WTC11 (cell line): ENCODE measurements around the gene LRRC3C. TPM values are rescaled to one million over a fixed set of nuclear protein-coding genes. Genes with fewer than 3 reads are reported as not detected.
A peak's percentile ranks its signal among the peaks of the same experiment; 100 is the strongest.

Experiments used
- ATAC-seq: fragments of 200-7000 bp; cut with Tn5 transposase; 2 replicates; pipeline ENCODE4 v1.10.0; 2021; ENCODE audit warnings: mild to moderate bottlenecking, moderate library complexity
- CTCF ChIA-PET: fragments of 300-600 bp; sonication (Branson Sonifier 250); formaldehyde crosslinking; loops from one replicate; lab custom pipeline; 2021; ENCODE audit warnings: antibody characterized with exemption; lab: Charles Lee
- POLR2A ChIA-PET: fragments of 350-600 bp; sonication (Branson Sonifier 250); formaldehyde crosslinking; loops from one replicate; lab custom pipeline; 2021; ENCODE audit warnings: antibody characterized with exemption; lab: Charles Lee
- DNase-seq: peaks from one replicate; pipeline ENCODE4 v3.0.0; 2021; ENCODE audit warnings: low spot score
- H3K27ac Mint-ChIP-seq: 2 replicates; pipeline ENCODE4 v1.8.0; 2021; ENCODE audit warnings: mixed read lengths
- H3K27me3 Mint-ChIP-seq: 2 replicates; pipeline ENCODE4 v1.8.0; 2021; ENCODE audit warnings: low read depth, mild to moderate bottlenecking, moderate library complexity, mixed read lengths
- H3K36me3 Mint-ChIP-seq: 2 replicates; pipeline ENCODE4 v1.8.0; 2021; ENCODE audit warnings: mixed read lengths
- H3K4me1 Mint-ChIP-seq: 2 replicates; pipeline ENCODE4 v1.8.0; 2022; ENCODE audit warnings: mixed read lengths
- H3K4me3 Mint-ChIP-seq: 2 replicates; pipeline ENCODE4 v1.8.0; 2021; ENCODE audit warnings: mild to moderate bottlenecking, moderate library complexity, mixed read lengths
- H3K9me3 Mint-ChIP-seq: 2 replicates; pipeline ENCODE4 v1.8.0; 2021; ENCODE audit warnings: mixed read lengths
- CREB1 ChIP-seq: sonication (generic); formaldehyde crosslinking; IDR thresholded peaks from 2 replicates; pipeline ENCODE4 v1.8.0; 2023; ENCODE audit warnings: mild to moderate bottlenecking, missing genetic modification reagents
- FOXP1 ChIP-seq: sonication (generic); formaldehyde crosslinking; IDR thresholded peaks from 2 replicates; pipeline ENCODE4 v1.8.0; 2022; ENCODE audit warnings: missing genetic modification reagents, mild to moderate bottlenecking, moderate library complexity, borderline replicate concordance
- GRHL2 ChIP-seq: fragments of 250-450 bp; sonication (Bioruptor Pico); IDR thresholded peaks from 2 replicates; pipeline ENCODE4 v1.8.0; 2022; ENCODE audit warnings: mild to moderate bottlenecking, moderate library complexity; ENCODE audit not compliant: insufficient replicate concordance, severe bottlenecking
- HMGA2 ChIP-seq: fragments of 250-450 bp; sonication (Bioruptor Pico); IDR thresholded peaks from 2 replicates; pipeline ENCODE4 v1.4.0; 2021; ENCODE audit warnings: mild to moderate bottlenecking, moderate library complexity
- SMAD4 ChIP-seq: sonication (generic); formaldehyde crosslinking; IDR thresholded peaks from 2 replicates; pipeline ENCODE4 v1.8.0; 2022; ENCODE audit warnings: mild to moderate bottlenecking, missing genetic modification reagents
- SP1 ChIP-seq: sonication (generic); formaldehyde crosslinking; conservative IDR thresholded peaks from 2 replicates; pipeline ENCODE4 v1.8.1; 2022; ENCODE audit warnings: missing genetic modification reagents
- ZNF219 ChIP-seq: sonication (generic); formaldehyde crosslinking; IDR thresholded peaks from 2 replicates; pipeline ENCODE4 v1.8.0; 2023; ENCODE audit warnings: missing genetic modification reagents, mild to moderate bottlenecking, borderline replicate concordance
- ZNF232 ChIP-seq: sonication (generic); formaldehyde crosslinking; IDR thresholded peaks from 2 replicates; pipeline ENCODE4 v1.8.0; 2022; ENCODE audit warnings: mild to moderate bottlenecking, missing genetic modification reagents
- ZNF423 ChIP-seq: fragments of 250-450 bp; sonication (Bioruptor Pico); IDR thresholded peaks from 2 replicates; pipeline ENCODE4 v2.1.2; 2022; ENCODE audit warnings: mild to moderate bottlenecking, moderate library complexity
- total RNA-seq: library from RNA; stranded (reverse); gene quantifications from 3 replicates; pipeline ENCODE4 v1.2.3, GENCODE V29; 2021
- TF ChIP-seq, protein P1 (sequence below): sonication (generic); formaldehyde crosslinking; IDR thresholded peaks from 2 replicates; pipeline ENCODE4 v1.8.1; 2023; ENCODE audit warnings: mild to moderate bottlenecking, missing genetic modification reagents
- TF ChIP-seq, protein P2 (sequence below): sonication (generic); formaldehyde crosslinking; IDR thresholded peaks from 2 replicates; pipeline ENCODE4 v1.8.1; 2023; ENCODE audit warnings: mild to moderate bottlenecking, missing genetic modification reagents, moderate library complexity
- TF ChIP-seq, protein P3 (sequence below): sonication (generic); formaldehyde crosslinking; IDR thresholded peaks from 2 replicates; pipeline ENCODE4 v1.8.1; 2023; ENCODE audit warnings: mild to moderate bottlenecking, moderate library complexity, missing genetic modification reagents
- TF ChIP-seq, protein P4 (sequence below): sonication (generic); formaldehyde crosslinking; conservative IDR thresholded peaks from 2 replicates; pipeline ENCODE4 v1.8.1; 2023; ENCODE audit warnings: mild to moderate bottlenecking, low read depth, missing genetic modification reagents, moderate library complexity
- TF ChIP-seq, protein P5 (sequence below): sonication (generic); formaldehyde crosslinking; IDR thresholded peaks from 2 replicates; pipeline ENCODE4 v1.8.0; 2022; ENCODE audit warnings: mild to moderate bottlenecking, missing genetic modification reagents
- TF ChIP-seq, protein P6 (sequence below): sonication (generic); formaldehyde crosslinking; IDR thresholded peaks from 2 replicates; pipeline ENCODE4 v1.8.0; 2022; ENCODE audit warnings: mild to moderate bottlenecking, missing genetic modification reagents

LRRC3C gene
- total RNA-seq, 1 experiment from 2014 or later: not detected

DNA sequence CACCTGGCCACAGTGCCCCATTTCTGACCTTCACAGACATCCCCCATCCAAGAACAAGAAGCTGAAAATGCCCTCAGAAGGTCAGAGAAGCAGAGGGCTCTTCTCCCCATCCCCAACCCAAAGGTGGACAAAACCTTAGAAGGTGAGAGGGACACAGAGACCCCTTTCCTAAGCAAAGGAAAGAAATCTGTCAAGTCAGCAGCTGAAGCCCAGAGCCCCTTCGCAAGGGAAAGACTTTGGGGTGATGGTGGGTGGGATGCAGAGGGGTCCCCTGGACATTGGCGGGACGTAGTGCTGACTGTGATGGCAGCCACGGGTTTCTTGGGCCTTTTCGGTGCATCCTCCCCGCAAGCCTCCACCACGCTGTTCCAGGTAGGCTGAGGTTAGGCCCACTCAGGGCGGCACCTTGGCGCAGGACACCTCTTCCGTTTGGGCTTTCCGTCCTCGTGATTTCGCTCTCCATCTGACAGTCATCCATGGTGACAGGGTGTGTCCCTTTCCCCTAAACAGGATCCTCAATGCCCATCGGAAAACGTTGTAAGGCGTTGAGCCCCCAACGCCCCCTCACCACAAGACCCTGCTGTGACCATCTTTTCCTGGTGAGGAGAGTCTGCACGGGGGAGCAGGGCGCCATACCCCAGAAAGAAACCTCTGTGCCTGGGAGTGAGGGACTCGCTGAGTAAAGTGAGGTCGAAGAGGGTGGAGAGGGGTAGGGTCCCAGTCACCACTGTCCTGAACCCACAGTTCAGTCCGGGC, 24.6 kb downstream of the LRRC3C start:
- no peaks in the 10 kb centered on the region for H3K36me3 Mint-ChIP-seq
- ChIA-PET CTCF (interaction anchor here (0.9 to 1.7 kb wide), 4 partner anchors 76 to 331 kb away, joined by 3 to 5 read pairs (median 3); partner anchors contain the start of genes MED24 and MIEN1), POLR2A (no interaction called here)
- H3K27me3 Mint-ChIP-seq: peaks cover 17% of the 10 kb centered on the region
- H3K4me3 Mint-ChIP-seq: peak overlapping the region; percentile 72
- no peak for ATAC-seq
- peaks cover 28% of the 10 kb centered on the region for H3K4me1 Mint-ChIP-seq
- H3K9me3 Mint-ChIP-seq: no peaks in the 10 kb centered on the region
- no peak for DNase-seq
- no peak for TF ChIP-seq ZNF219 (CRISPR knock-in tag)
- no peak for TF ChIP-seq HMGA2 (CRISPR knock-in tag)
- TF ChIP-seq ZNF423 (CRISPR knock-in tag): peak; percentile 58; the same call in 1 of the 2 replicates
- TF ChIP-seq, protein P1, sequence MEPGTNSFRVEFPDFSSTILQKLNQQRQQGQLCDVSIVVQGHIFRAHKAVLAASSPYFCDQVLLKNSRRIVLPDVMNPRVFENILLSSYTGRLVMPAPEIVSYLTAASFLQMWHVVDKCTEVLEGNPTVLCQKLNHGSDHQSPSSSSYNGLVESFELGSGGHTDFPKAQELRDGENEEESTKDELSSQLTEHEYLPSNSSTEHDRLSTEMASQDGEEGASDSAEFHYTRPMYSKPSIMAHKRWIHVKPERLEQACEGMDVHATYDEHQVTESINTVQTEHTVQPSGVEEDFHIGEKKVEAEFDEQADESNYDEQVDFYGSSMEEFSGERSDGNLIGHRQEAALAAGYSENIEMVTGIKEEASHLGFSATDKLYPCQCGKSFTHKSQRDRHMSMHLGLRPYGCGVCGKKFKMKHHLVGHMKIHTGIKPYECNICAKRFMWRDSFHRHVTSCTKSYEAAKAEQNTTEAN (CRISPR knock-in tag): no peak
- peak; percentile 27; the same call in 1 of the 2 replicates for TF ChIP-seq FOXP1 (CRISPR knock-in tag)
- TF ChIP-seq, all 79 proteins: peak for 2
- peak overlapping the region; percentile 78 for H3K27ac Mint-ChIP-seq

DNA sequence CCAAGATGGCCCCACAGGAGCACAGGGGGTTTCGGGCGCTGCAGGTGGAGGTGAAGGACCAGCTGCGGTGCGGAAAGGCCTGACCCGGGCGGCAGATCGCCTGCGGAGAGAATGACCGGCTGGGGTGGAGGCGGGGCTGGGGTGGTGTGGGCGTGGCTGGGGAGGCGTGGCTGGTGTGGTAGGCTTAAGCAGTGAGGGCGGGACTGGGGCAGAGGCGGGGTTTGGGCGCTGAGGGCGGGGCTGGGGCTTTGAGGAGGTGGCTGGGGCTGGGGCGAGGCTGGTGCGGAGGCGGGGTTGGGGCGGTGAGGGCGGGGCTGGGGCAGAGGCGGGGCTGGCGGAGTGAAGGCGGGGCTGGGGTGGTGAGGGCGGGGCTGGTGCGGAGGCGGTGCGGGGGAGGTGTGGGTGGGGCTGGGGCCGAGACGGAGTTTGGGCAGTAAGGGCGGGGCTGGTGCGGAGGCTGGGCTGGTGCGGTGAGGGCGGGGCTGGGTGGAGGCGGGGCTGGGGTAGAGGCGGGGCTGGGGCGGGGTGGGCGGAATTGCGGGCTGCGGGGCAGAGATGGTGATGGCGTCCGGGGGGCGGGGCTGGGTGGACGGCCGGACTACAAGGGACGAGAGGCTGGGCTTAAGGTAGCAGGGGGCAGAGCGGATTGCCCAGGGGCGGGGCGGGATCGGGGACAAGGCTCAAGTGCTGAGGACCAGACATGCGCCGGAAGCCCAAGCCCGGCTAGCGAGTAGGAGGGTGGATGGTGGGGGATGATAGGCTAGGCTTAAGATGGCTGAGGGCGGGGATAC, 25.3 kb downstream of the LRRC3C start:
- Mint-ChIP-seq H3K4me3 (peak overlapping the region; percentile 78), H3K36me3 (no peaks in the 10 kb centered on the region), H3K27ac (peak overlapping the region; percentile 97)
- ATAC-seq: peak; percentile 93
- POLR2A ChIA-PET: interaction anchor here (0.5 to 1.4 kb wide), 3 partner anchors 27 to 185 kb away, joined by 4 to 9 read pairs (median 4); partner anchors contain the start of gene PSMD3
- DNase-seq: peak; percentile 100
- no peak for TF ChIP-seq GRHL2 (CRISPR knock-in tag)
- TF ChIP-seq, protein P2, sequence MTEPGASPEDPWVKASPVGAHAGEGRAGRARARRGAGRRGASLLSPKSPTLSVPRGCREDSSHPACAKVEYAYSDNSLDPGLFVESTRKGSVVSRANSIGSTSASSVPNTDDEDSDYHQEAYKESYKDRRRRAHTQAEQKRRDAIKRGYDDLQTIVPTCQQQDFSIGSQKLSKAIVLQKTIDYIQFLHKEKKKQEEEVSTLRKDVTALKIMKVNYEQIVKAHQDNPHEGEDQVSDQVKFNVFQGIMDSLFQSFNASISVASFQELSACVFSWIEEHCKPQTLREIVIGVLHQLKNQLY (CRISPR knock-in tag): no peak
- TF ChIP-seq ZNF232: no peak
- peak; percentile 87; the same call in 1 of the 2 replicates for TF ChIP-seq SP1 (CRISPR knock-in tag)
- TF ChIP-seq, all 79 proteins: peak for 1
- H3K4me1 Mint-ChIP-seq: peaks cover 21% of the 10 kb centered on the region
- CTCF ChIA-PET: interaction anchor here (0.6 to 1.9 kb wide), 9 partner anchors 25 to 331 kb away, joined by 3 to 11 read pairs (median 3); partner anchors contain the start of genes MED24, MIEN1 and PSMD3
- H3K9me3 Mint-ChIP-seq: no peaks in the 10 kb centered on the region
- peaks cover 17% of the 10 kb centered on the region for H3K27me3 Mint-ChIP-seq

DNA sequence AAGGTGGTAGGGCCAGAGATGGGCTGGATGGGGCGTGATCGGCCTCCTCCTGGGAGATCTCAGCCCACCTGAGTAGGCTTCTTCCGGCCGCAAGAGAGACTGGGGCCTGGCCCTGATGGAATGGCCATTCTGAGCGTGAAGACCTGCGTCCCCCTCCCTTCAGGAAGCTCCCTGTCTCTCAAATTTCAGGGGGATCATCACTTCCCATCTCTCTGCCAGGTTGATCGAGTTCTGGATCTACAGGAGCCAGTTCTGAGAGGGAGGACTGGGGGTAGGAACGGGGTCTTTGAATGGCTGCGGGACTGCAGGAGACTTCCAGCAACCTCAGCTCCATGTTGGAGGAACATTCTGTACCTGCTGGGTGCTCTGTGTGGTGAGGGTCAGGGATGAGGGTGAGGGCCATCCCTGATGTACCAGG, 25.9 kb downstream of the LRRC3C start:
- peak overlapping the region; percentile 78 for H3K4me3 Mint-ChIP-seq
- POLR2A ChIA-PET: interaction anchor here (0.5 to 1.4 kb wide), 3 partner anchors 27 to 185 kb away, joined by 4 to 9 read pairs (median 4); partner anchors contain the start of gene PSMD3
- H3K9me3 Mint-ChIP-seq: no peaks in the 10 kb centered on the region
- DNase-seq (no peak), ATAC-seq (no peak)
- CTCF ChIA-PET: interaction anchor here (0.6 to 1.9 kb wide), 10 partner anchors 17 to 332 kb away, joined by 3 to 11 read pairs (median 4); partner anchors contain the start of genes MED24, MIEN1 and PSMD3
- H3K4me1 Mint-ChIP-seq: peaks cover 21% of the 10 kb centered on the region
- peak overlapping the region; percentile 97 for H3K27ac Mint-ChIP-seq
- peaks cover 17% of the 10 kb centered on the region for H3K27me3 Mint-ChIP-seq
- no peak for TF ChIP-seq SMAD4 (CRISPR knock-in tag)
- TF ChIP-seq, protein P3, sequence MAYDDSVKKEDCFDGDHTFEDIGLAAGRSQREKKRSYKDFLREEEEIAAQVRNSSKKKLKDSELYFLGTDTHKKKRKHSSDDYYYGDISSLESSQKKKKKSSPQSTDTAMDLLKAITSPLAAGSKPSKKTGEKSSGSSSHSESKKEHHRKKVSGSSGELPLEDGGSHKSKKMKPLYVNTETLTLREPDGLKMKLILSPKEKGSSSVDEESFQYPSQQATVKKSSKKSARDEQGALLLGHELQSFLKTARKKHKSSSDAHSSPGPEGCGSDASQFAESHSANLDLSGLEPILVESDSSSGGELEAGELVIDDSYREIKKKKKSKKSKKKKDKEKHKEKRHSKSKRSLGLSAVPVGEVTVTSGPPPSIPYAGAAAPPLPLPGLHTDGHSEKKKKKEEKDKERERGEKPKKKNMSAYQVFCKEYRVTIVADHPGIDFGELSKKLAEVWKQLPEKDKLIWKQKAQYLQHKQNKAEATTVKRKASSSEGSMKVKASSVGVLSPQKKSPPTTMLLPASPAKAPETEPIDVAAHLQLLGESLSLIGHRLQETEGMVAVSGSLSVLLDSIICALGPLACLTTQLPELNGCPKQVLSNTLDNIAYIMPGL (CRISPR knock-in tag): no peak
- TF ChIP-seq, protein P4, sequence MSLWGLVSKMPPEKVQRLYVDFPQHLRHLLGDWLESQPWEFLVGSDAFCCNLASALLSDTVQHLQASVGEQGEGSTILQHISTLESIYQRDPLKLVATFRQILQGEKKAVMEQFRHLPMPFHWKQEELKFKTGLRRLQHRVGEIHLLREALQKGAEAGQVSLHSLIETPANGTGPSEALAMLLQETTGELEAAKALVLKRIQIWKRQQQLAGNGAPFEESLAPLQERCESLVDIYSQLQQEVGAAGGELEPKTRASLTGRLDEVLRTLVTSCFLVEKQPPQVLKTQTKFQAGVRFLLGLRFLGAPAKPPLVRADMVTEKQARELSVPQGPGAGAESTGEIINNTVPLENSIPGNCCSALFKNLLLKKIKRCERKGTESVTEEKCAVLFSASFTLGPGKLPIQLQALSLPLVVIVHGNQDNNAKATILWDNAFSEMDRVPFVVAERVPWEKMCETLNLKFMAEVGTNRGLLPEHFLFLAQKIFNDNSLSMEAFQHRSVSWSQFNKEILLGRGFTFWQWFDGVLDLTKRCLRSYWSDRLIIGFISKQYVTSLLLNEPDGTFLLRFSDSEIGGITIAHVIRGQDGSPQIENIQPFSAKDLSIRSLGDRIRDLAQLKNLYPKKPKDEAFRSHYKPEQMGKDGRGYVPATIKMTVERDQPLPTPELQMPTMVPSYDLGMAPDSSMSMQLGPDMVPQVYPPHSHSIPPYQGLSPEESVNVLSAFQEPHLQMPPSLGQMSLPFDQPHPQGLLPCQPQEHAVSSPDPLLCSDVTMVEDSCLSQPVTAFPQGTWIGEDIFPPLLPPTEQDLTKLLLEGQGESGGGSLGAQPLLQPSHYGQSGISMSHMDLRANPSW (CRISPR knock-in tag): no peak
- TF ChIP-seq SP1 (CRISPR knock-in tag): no peak; the same call in none of the 2 replicates
- TF ChIP-seq CREB1 (CRISPR knock-in tag): no peak
- TF ChIP-seq, protein P5, sequence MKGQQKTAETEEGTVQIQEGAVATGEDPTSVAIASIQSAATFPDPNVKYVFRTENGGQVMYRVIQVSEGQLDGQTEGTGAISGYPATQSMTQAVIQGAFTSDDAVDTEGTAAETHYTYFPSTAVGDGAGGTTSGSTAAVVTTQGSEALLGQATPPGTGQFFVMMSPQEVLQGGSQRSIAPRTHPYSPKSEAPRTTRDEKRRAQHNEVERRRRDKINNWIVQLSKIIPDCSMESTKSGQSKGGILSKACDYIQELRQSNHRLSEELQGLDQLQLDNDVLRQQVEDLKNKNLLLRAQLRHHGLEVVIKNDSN (CRISPR knock-in tag): peak; percentile 41; the same call in 1 of the 2 replicates
- TF ChIP-seq, protein P6, sequence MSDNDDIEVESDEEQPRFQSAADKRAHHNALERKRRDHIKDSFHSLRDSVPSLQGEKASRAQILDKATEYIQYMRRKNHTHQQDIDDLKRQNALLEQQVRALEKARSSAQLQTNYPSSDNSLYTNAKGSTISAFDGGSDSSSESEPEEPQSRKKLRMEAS (CRISPR knock-in tag): 0 out of 2 replicates have a peak, but pooled peaks have one; percentile 38
- no peaks in the 10 kb centered on the region for H3K36me3 Mint-ChIP-seq
